K562 (cell line): ENCODE results near the gene PRM3. TPM values are rescaled to one million over a fixed set of nuclear protein-coding genes. Genes with fewer than 3 reads are reported as not detected.
A peak's percentile ranks its signal among the peaks of the same experiment; 100 is the strongest.

ENCODE experiments used
- ATAC-seq: fragments of 200-7000 bp; cut with Tn5 transposase; 3 replicates; pipeline ENCODE4 v1.9.1; 2020; ENCODE audit warnings: moderate library complexity
- BruUV-seq: library from RNA; stranded (reverse); fragments of 400-500 nt; replicated peaks from 2 replicates; lab custom pipeline; 2021; lab: Mats Ljungman, UMichigan
- CTCF ChIA-PET: fragments of 300-600 bp; formaldehyde crosslinking; extraction: SDS; loops from one replicate; lab custom pipeline; 2021; ENCODE audit warnings: low intra/inter-chr PET ratio; lab: Yijun Ruan, JAX
- POLR2A ChIA-PET: fragments of 300-600, 350-650 bp; sonication (Branson Sonifier 250); formaldehyde crosslinking; extraction: SDS; loops from one replicate; lab custom pipeline; 2021; ENCODE audit warnings: antibody characterized with exemption, inconsistent platforms; lab: Yijun Ruan, JAX
- DNase-seq, 4 experiments: peaks; one replicate each; pipeline versions ENCODE4 v3.0.0 to v3.0.0-alpha.2; 2011 to 2018; ENCODE audit warnings: low spot score in 3 of 4, mixed read lengths in 3 of 4; ENCODE audit errors: extremely low read depth in 1 of 4
- FAIRE-seq: peaks from 2 replicates; lab custom pipeline; 2011; peaks lifted over from hg19 to GRCh38; lab: Jason Lieb, UNC
- H2AFZ ChIP-seq: 2 replicates; pipeline ENCODE4 v1.6.0; 2011; ENCODE audit warnings: low read depth, low read length, control low read depth, inconsistent platforms
- H3K27ac ChIP-seq: fragments of 200-600 bp; 3 replicates; pipeline ENCODE4 v1.8.0; 2011; ENCODE audit warnings: low read depth, mild to moderate bottlenecking, control low read depth, inconsistent platforms, low read length, moderate library complexity, mixed read lengths; ENCODE audit errors: extremely low read depth
- H3K27me3 ChIP-seq, 2 experiments: fragments of 300-600 bp in 1 of 2; 2 replicates in 1 of 2; 3 replicates in 1 of 2; pipeline versions ENCODE4 v1.6.0 to v1.8.0; 2011; ENCODE audit warnings: inconsistent platforms in 2 of 2, low read length in 2 of 2, mild to moderate bottlenecking in 1 of 2, mixed read lengths in 1 of 2, moderate library complexity in 1 of 2; ENCODE audit not compliant: control insufficient read depth in 2 of 2, insufficient read depth in 2 of 2
- H3K36me3 ChIP-seq: fragments of 300-600 bp; 3 replicates; pipeline ENCODE4 v1.8.0; 2011; ENCODE audit warnings: mild to moderate bottlenecking, low read length, inconsistent platforms; ENCODE audit not compliant: control insufficient read depth, insufficient read depth
- H3K4me1 ChIP-seq, 2 experiments: fragments of 200-600 bp in 1 of 2; replicated peaks in 1 of 2; 2 replicates in 1 of 2; 3 replicates in 1 of 2; pipeline versions ENCODE4 v1.5.1 to v1.8.0; 2011; ENCODE audit warnings: inconsistent platforms in 2 of 2, low read length in 2 of 2, mild to moderate bottlenecking in 1 of 2, mixed read lengths in 1 of 2, moderate library complexity in 1 of 2; ENCODE audit not compliant: control insufficient read depth in 2 of 2, insufficient read depth in 2 of 2
- H3K4me2 ChIP-seq: 2 replicates; pipeline ENCODE4 v1.6.1; 2011; ENCODE audit warnings: low read length, control low read depth, inconsistent platforms, mixed read lengths; ENCODE audit not compliant: insufficient read depth
- H3K4me3 ChIP-seq: fragments of 200-600 bp; sonication (generic), shearing (Covaris generic); 2 replicates; pipeline ENCODE4 v1.5.1; 2016; ENCODE audit warnings: control low read depth, inconsistent platforms
- H3K79me2 ChIP-seq: fragments of 200-600 bp; 3 replicates; pipeline ENCODE4 v1.8.0; 2011; ENCODE audit warnings: low read length, inconsistent platforms; ENCODE audit not compliant: control insufficient read depth, insufficient read depth
- H3K9ac ChIP-seq, 2 experiments: 2 replicates each; pipeline versions ENCODE4 v1.6.0 to v1.6.1; 2011; ENCODE audit warnings: low read depth in 2 of 2, low read length in 2 of 2, control low read depth in 1 of 2, inconsistent platforms in 1 of 2, mild to moderate bottlenecking in 1 of 2, mixed read lengths in 1 of 2; ENCODE audit not compliant: insufficient read depth in 1 of 2
- H3K9me1 ChIP-seq: one replicate; pipeline ENCODE4 v1.6.0; 2011; ENCODE audit warnings: inconsistent platforms, mild to moderate bottlenecking, low read length, moderate library complexity; ENCODE audit not compliant: control insufficient read depth, insufficient read depth
- H3K9me3 ChIP-seq: replicated peaks from 2 replicates; pipeline ENCODE4 v1.5.1; 2011; ENCODE audit warnings: low read depth, low read length, inconsistent platforms; ENCODE audit not compliant: control insufficient read depth, insufficient read depth
- H4K20me1 ChIP-seq: replicated peaks from 2 replicates; pipeline ENCODE4 v1.6.1; 2011; ENCODE audit warnings: low read length, inconsistent platforms, mixed read lengths; ENCODE audit not compliant: control insufficient read depth, insufficient read depth
- CREB3L1 ChIP-seq: fragments of 450-650 bp; IDR thresholded peaks from 2 replicates; pipeline ENCODE4 v1.6.1; 2014; ENCODE audit warnings: low read depth, mild to moderate bottlenecking, moderate library complexity, borderline replicate concordance
- FOXK1 ChIP-seq: sonication (generic); formaldehyde crosslinking; IDR thresholded peaks from 2 replicates; pipeline ENCODE4 v1.8.0; 2022; ENCODE audit warnings: missing genetic modification reagents, mild to moderate bottlenecking, borderline replicate concordance
- SAFB2 ChIP-seq: fragments of 200-400 bp; formaldehyde crosslinking; IDR thresholded peaks from 2 replicates; pipeline ENCODE4 v1.6.1; 2018; ENCODE audit warnings: borderline replicate concordance, low read length, low read depth, moderate library complexity; ENCODE audit not compliant: severe bottlenecking
- ZBTB17 ChIP-seq: fragments of 450-650 bp; formaldehyde crosslinking; IDR thresholded peaks from 2 replicates; pipeline ENCODE4 v1.4.0; 2020; ENCODE audit warnings: mild to moderate bottlenecking
- WGBS: fragments of 100-300 bp; shearing (Covaris generic); methylation state at CpG from one replicate; pipeline ENCODE4 v1.1.6; 2016; ENCODE audit warnings: low coverage, mixed read lengths; ENCODE audit not compliant: insufficient coverage; ENCODE audit errors: missing lambda C conversion rate; 5-methylcytosine and 5-hydroxymethylcytosine counted together
- in situ Hi-C: fragments of 300-500 bp; cut with MboI; formaldehyde crosslinking; loops from 4 replicates; pipeline ENCODE4 v1.15.0; 2018; ENCODE audit warnings: inconsistent platforms, mixed read lengths
- intact Hi-C: fragments of 100-400 bp; cut with micrococcal nuclease; formaldehyde crosslinking; loops from 2 replicates; pipeline ENCODE4 v1.14.2; 2022
- polyA plus RNA-seq, 8 experiments: library from polyadenylated mRNA; depleted of rRNA in 4 of 8; stranded (reverse) in 5 of 8; unstranded in 3 of 8; fragments of >200 nt; fragmentation: Nextera tagmentation in 2 of 8; fragmentation: Illumina TruSeq in 1 of 8; extraction: Ambion mirVana in 2 of 8; extraction: Trizol in 1 of 8; gene quantifications; 2 replicates each; pipeline versions ENCODE4 v1.2.1 to v1.2.3, GENCODE V29; 2011 to 2014; ENCODE audit warnings: inconsistent platforms in 1 of 8, missing spikeins in 1 of 8
- total RNA-seq, 7 experiments: library from RNA; depleted of rRNA in 6 of 7; stranded (reverse); fragments of >200 nt in 6 of 7; fragmentation: Illumina TruSeq in 2 of 7; extraction: Trizol in 2 of 7; gene quantifications; 2 replicates each; pipeline versions ENCODE4 v1.2.1 to v1.2.3, GENCODE V29; 2011 to 2021; ENCODE audit warnings: low replicate concordance in 1 of 7

Gene PRM3
- total and polyA plus RNA-seq, 9 of the 15 experiments (the other 6 are each of a cell fraction or from before 2014, with no cell fraction given): not detected

- DNase-seq (no peak), ATAC-seq (no peak), FAIRE-seq (peak; percentile 40)
- Histone ChIP-seq H3K36me3 (no peaks in the 10 kb centered on the region), H3K27me3 (no peaks in the 10 kb centered on the region), H4K20me1 (no peaks in the 10 kb centered on the region), H3K27ac (no peak overlapping the region), H2AFZ (no peak overlapping the region), H3K79me2 (no peaks in the 10 kb centered on the region), H3K9me1 (no peaks in the 10 kb centered on the region), H3K4me2 (no peak overlapping the region), H3K9me3 (no peaks in the 10 kb centered on the region), H3K9ac (no peak overlapping the region), H3K4me3 (no peak overlapping the region), H3K4me1 (peaks cover 6 to 11% of the 10 kb centered on the region in 2 experiments; a peak in 4 of 5 replicates)
- TF ChIP-seq ZBTB17 (no peak), FOXK1 (CRISPR knock-in tag) (no peak), SAFB2 (no peak), CREB3L1 (no peak)
- in situ Hi-C loops: no loop called here
- BruUV-seq: no TSS peak
- CTCF ChIA-PET: no interaction called here
- POLR2A ChIA-PET: no interaction called here
- 10% methylated on average over 4 of the region's 4 CpGs for WGBS
- intact Hi-C loops: no loop called here
Observed at GRCh38 chr16:11301645-11302501, 28.4 kb upstream of the PRM3 start.
